SK-N-SH treated with all-trans-retinoic acid at 6 μM for 48 hours (cell line): Measurements from ENCODE around the gene NTF3.

ENCODE experiments used
- ATAC-seq: fragments of 200-7000 bp; cut with Tn5 transposase; 3 replicates; pipeline ENCODE4 v1.9.1; 2020; ENCODE audit warnings: mild to moderate bottlenecking, moderate library complexity
- ARNTL ChIP-seq: fragments of 450-650 bp; formaldehyde crosslinking; IDR thresholded peaks from 2 replicates; pipeline ENCODE4 v1.5.0; 2020; ENCODE audit warnings: low read depth, mild to moderate bottlenecking, moderate library complexity, borderline replicate concordance
- CSDC2 ChIP-seq: fragments of 250-450 bp; sonication (Bioruptor Pico); IDR thresholded peaks from 2 replicates; pipeline ENCODE4 v1.5.0; 2020; ENCODE audit warnings: mild to moderate bottlenecking, moderate library complexity
- ESRRG ChIP-seq: fragments of 250-450 bp; sonication (Bioruptor Pico); IDR thresholded peaks from 2 replicates; pipeline ENCODE4 v1.6.1; 2021; ENCODE audit warnings: mild to moderate bottlenecking
- OSR1 ChIP-seq: fragments of 250-450 bp; sonication (Bioruptor Pico); IDR thresholded peaks from 2 replicates; pipeline ENCODE4 v1.8.0; 2022; ENCODE audit warnings: moderate library complexity, mild to moderate bottlenecking, inconsistent platforms
- PPARA ChIP-seq: fragments of 250-450 bp; sonication (Bioruptor Pico); IDR thresholded peaks from 2 replicates; pipeline ENCODE4 v1.5.0; 2020; ENCODE audit warnings: mild to moderate bottlenecking, borderline replicate concordance
- RARB ChIP-seq: fragments of 250-450 bp; sonication (Bioruptor Pico); IDR thresholded peaks from 2 replicates; pipeline ENCODE4 v1.8.0; 2021; ENCODE audit warnings: mild to moderate bottlenecking, moderate library complexity
- SNAI2 ChIP-seq: fragments of 250-450 bp; sonication (Bioruptor Pico); IDR thresholded peaks from 2 replicates; pipeline ENCODE4 v1.5.0; 2020; ENCODE audit warnings: mild to moderate bottlenecking, moderate library complexity
- TOX ChIP-seq: fragments of 250-450 bp; sonication (Bioruptor Pico); IDR thresholded peaks from 2 replicates; pipeline ENCODE4 v1.8.0; 2021; ENCODE audit warnings: mild to moderate bottlenecking, moderate library complexity, borderline replicate concordance
- ZC3H10 ChIP-seq: fragments of 250-450 bp; sonication (Bioruptor Pico); IDR thresholded peaks from 2 replicates; pipeline ENCODE4 v1.5.1; 2021; ENCODE audit warnings: mild to moderate bottlenecking, moderate library complexity
- ZFP3 ChIP-seq: fragments of 250-450 bp; sonication (Bioruptor Pico); IDR thresholded peaks from 2 replicates; pipeline ENCODE4 v1.5.0; 2020; ENCODE audit warnings: mild to moderate bottlenecking, moderate library complexity
- ZNF565 ChIP-seq: fragments of 450-650 bp; formaldehyde crosslinking; conservative IDR thresholded peaks from 2 replicates; pipeline ENCODE4 v1.5.0; 2020; ENCODE audit warnings: low read depth, mild to moderate bottlenecking, moderate library complexity
- ZNF70 ChIP-seq: fragments of 450-650 bp; formaldehyde crosslinking; IDR thresholded peaks from 2 replicates; pipeline ENCODE4 v1.5.0; 2020; ENCODE audit warnings: mild to moderate bottlenecking, moderate library complexity
- ZNF8 ChIP-seq: fragments of 450-650 bp; formaldehyde crosslinking; IDR thresholded peaks from 2 replicates; pipeline ENCODE4 v1.5.0; 2020; ENCODE audit warnings: mild to moderate bottlenecking, moderate library complexity
- TF ChIP-seq, protein P1 (sequence below): fragments of 250-450 bp; sonication (Bioruptor Pico); IDR thresholded peaks from 2 replicates; pipeline ENCODE4 v1.5.1; 2020; ENCODE audit warnings: low read depth, mild to moderate bottlenecking, moderate library complexity
- TF ChIP-seq, protein P2 (sequence below): fragments of 250-450 bp; sonication (Bioruptor Pico); IDR thresholded peaks from 2 replicates; pipeline ENCODE4 v1.5.1; 2021; ENCODE audit warnings: mild to moderate bottlenecking, moderate library complexity
- TF ChIP-seq, protein P3 (sequence below): fragments of 250-450 bp; sonication (Bioruptor Pico); IDR thresholded peaks from 2 replicates; pipeline ENCODE4 v1.5.0; 2020; ENCODE audit warnings: mild to moderate bottlenecking, moderate library complexity
- TF ChIP-seq, protein P4 (sequence below): fragments of 250-450 bp; sonication (Bioruptor Pico); IDR thresholded peaks from 2 replicates; pipeline ENCODE4 v1.8.0; 2020; ENCODE audit warnings: mild to moderate bottlenecking, moderate library complexity, borderline replicate concordance
- TF ChIP-seq, protein P5 (sequence below): fragments of 250-450 bp; sonication (Bioruptor Pico); IDR thresholded peaks from 2 replicates; pipeline ENCODE4 v1.8.0; 2021; ENCODE audit warnings: low read depth, mild to moderate bottlenecking, moderate library complexity, borderline replicate concordance

Gene NTF3

DNA sequence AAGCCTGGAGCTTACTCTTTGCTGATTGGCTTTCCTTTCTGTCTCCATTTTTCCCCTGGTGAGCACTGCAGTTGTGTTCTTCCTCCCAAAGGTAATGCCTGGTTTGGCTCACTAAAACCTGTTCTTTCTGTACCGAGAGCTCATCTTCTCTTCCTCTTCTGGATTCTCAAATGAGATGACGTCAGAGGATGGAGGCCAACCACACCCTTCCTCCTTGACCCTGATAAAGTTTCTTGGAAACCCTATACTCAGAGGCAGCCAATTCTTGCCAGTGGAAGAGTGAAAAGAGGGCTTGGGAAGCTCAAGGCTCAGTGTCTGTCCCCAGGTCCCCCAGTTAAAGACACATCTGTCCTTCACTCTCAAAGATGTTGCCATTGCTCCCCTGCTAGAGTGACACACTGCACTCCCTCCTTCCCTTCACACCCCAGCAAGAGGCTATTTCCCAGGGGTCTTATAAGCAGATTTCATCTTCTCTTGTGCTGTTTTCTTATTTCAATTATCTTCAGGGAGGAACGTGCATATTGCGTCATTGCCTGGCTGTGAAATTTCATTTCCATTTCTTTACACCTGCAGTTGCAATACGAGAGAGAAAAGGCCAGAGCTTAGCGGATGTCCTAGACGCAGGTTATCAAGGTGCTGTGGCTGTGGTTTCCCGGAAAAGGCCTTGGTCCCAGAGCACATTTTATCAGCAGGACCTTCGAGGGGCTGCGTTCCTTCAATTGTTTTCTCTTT is 27.3 kb downstream of the NTF3 start:
- TF ChIP-seq OSR1 (CRISPR knock-in tag) (no peak), ESRRG (CRISPR knock-in tag) (no peak), PPARA (CRISPR knock-in tag) (no peak), ZNF565 (no peak), ZC3H10 (CRISPR knock-in tag) (no peak), ZFP3 (CRISPR knock-in tag) (no peak), TOX (no peak), RARB (CRISPR knock-in tag) (no peak), ZNF8 (CRISPR knock-in tag) (no peak), ARNTL (CRISPR knock-in tag) (no peak)
- TF ChIP-seq, protein P1, sequence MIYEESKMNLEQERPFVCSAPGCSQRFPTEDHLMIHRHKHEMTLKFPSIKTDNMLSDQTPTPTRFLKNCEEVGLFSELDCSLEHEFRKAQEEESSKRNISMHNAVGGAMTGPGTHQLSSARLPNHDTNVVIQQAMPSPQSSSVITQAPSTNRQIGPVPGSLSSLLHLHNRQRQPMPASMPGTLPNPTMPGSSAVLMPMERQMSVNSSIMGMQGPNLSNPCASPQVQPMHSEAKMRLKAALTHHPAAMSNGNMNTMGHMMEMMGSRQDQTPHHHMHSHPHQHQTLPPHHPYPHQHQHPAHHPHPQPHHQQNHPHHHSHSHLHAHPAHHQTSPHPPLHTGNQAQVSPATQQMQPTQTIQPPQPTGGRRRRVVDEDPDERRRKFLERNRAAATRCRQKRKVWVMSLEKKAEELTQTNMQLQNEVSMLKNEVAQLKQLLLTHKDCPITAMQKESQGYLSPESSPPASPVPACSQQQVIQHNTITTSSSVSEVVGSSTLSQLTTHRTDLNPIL (CRISPR knock-in tag): no peak
- TF ChIP-seq, protein P2, sequence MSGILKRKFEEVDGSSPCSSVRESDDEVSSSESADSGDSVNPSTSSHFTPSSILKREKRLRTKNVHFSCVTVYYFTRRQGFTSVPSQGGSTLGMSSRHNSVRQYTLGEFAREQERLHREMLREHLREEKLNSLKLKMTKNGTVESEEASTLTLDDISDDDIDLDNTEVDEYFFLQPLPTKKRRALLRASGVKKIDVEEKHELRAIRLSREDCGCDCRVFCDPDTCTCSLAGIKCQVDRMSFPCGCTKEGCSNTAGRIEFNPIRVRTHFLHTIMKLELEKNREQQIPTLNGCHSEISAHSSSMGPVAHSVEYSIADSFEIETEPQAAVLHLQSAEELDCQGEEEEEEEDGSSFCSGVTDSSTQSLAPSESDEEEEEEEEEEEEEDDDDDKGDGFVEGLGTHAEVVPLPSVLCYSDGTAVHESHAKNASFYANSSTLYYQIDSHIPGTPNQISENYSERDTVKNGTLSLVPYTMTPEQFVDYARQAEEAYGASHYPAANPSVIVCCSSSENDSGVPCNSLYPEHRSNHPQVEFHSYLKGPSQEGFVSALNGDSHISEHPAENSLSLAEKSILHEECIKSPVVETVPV: no peak
- TF ChIP-seq, all 23 proteins: peak for 0

DNA sequence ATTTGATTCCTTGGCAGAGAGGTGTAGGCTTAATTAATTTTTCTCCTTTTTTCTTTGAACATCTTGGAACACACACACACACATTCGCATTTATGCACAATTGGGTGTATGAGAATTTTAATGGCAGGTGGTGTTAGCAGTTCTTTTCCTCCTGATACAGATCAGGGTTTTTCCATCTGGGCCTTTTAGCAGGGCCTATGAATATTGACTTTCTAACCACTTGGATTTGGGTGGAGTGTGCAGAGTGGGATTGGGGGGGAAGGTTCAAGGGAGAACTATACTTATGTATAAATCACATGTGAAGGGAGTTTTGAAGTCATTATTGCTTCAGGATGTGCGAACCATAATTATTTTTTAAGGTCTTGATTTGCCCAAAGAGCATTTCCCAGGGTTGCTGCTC is 28.9 kb downstream of the NTF3 start:
- TF ChIP-seq CSDC2 (CRISPR knock-in tag) (no peak), OSR1 (CRISPR knock-in tag) (no peak), ZFP3 (CRISPR knock-in tag) (no peak), TOX (no peak), RARB (CRISPR knock-in tag) (no peak), ARNTL (CRISPR knock-in tag) (no peak), ZNF70 (no peak), ZNF565 (no peak), SNAI2 (CRISPR knock-in tag) (no peak), PPARA (CRISPR knock-in tag) (no peak), ZNF8 (CRISPR knock-in tag) (no peak), ZC3H10 (CRISPR knock-in tag) (no peak)
- TF ChIP-seq, protein P3, sequence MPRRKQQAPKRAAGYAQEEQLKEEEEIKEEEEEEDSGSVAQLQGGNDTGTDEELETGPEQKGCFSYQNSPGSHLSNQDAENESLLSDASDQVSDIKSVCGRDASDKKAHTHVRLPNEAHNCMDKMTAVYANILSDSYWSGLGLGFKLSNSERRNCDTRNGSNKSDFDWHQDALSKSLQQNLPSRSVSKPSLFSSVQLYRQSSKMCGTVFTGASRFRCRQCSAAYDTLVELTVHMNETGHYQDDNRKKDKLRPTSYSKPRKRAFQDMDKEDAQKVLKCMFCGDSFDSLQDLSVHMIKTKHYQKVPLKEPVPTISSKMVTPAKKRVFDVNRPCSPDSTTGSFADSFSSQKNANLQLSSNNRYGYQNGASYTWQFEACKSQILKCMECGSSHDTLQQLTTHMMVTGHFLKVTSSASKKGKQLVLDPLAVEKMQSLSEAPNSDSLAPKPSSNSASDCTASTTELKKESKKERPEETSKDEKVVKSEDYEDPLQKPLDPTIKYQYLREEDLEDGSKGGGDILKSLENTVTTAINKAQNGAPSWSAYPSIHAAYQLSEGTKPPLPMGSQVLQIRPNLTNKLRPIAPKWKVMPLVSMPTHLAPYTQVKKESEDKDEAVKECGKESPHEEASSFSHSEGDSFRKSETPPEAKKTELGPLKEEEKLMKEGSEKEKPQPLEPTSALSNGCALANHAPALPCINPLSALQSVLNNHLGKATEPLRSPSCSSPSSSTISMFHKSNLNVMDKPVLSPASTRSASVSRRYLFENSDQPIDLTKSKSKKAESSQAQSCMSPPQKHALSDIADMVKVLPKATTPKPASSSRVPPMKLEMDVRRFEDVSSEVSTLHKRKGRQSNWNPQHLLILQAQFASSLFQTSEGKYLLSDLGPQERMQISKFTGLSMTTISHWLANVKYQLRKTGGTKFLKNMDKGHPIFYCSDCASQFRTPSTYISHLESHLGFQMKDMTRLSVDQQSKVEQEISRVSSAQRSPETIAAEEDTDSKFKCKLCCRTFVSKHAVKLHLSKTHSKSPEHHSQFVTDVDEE (CRISPR knock-in tag): no peak
- TF ChIP-seq, protein P2: no peak
- TF ChIP-seq, protein P4, sequence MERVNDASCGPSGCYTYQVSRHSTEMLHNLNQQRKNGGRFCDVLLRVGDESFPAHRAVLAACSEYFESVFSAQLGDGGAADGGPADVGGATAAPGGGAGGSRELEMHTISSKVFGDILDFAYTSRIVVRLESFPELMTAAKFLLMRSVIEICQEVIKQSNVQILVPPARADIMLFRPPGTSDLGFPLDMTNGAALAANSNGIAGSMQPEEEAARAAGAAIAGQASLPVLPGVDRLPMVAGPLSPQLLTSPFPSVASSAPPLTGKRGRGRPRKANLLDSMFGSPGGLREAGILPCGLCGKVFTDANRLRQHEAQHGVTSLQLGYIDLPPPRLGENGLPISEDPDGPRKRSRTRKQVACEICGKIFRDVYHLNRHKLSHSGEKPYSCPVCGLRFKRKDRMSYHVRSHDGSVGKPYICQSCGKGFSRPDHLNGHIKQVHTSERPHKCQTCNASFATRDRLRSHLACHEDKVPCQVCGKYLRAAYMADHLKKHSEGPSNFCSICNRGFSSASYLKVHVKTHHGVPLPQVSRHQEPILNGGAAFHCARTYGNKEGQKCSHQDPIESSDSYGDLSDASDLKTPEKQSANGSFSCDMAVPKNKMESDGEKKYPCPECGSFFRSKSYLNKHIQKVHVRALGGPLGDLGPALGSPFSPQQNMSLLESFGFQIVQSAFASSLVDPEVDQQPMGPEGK: no peak
- TF ChIP-seq, protein P1 (CRISPR knock-in tag): no peak
- TF ChIP-seq, protein P5, sequence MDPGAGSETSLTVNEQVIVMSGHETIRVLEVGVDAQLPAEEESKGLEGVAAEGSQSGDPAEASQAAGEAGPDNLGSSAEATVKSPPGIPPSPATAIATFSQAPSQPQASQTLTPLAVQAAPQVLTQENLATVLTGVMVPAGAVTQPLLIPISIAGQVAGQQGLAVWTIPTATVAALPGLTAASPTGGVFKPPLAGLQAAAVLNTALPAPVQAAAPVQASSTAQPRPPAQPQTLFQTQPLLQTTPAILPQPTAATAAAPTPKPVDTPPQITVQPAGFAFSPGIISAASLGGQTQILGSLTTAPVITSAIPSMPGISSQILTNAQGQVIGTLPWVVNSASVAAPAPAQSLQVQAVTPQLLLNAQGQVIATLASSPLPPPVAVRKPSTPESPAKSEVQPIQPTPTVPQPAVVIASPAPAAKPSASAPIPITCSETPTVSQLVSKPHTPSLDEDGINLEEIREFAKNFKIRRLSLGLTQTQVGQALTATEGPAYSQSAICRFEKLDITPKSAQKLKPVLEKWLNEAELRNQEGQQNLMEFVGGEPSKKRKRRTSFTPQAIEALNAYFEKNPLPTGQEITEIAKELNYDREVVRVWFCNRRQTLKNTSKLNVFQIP: no peak
- ATAC-seq: no peak

More for the DNA sequence above, 27.3 kb downstream of the NTF3 start:
- no peak for ATAC-seq
